ENCODE measurements around the gene IFI16.
"Not testable (repeated sequence)": the region's sequence is repeated elsewhere in the genome, so short reads cannot be mapped to it uniquely, and the experiment has no call there.

IFI16 gene

DNA sequence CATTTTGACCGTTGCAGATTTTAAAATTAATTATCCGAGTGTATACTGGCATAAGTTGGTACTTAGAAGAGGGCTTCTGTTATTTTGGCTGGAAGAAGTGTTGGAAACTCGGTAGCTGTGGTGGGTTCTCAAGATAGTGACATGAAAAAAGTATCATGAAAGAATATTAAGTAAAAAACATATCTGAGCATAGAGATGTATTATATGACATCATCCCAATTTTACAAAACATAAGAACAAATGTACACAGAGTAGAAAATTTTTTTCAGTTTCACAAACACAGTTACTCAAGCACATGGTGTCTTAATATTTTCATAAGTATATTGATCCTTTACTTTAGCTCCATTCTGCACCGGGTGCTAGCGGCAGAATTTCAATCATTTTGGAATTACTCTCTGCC, 684 bp downstream of the IFI16 start:
- DNase-seq (ENCODE audit: extremely low spot score), result no peak
- CTCF ChIA-PET, result interaction anchor here (1.1 to 2.9 kb wide), 5 partner anchors 10 to 179 kb away, joined by 3 to 16 read pairs (median 4); partner anchors contain the start of genes AIM2 and MNDA
- POLR2A ChIA-PET, result no interaction called here
- no peak for TF ChIP-seq CTCF (IDR thresholded peaks at IDR 0.05; ENCODE audit: control extremely low read depth, extremely low read depth, low read depth, missing control alignments)

DNA sequence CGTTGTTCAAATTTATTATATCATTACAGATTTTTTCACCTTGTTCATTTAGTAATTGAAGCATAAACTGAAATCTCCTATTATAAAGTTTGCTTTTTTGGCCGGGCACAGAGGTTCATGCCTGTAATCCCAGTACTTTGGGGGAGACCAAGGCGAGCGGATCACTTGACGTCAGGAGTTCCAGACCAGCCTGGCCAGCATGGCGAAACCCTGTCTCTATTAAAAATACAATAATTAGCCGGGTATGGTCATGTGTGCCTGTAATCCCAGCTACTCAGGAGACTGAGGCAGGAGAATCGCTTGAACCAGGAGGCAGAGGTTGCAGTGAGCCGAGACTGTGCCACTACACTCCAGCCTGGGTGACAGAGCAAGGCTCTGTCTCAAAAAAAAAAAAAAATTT, 1.3 kb downstream of the IFI16 start:
- DNase-seq (ENCODE audit: extremely low spot score); POLR2A ChIA-PET: not testable (repeated sequence)
- CTCF ChIA-PET, result interaction anchor here (2.9 kb wide), 1 partner anchor 13 kb away, joined by 16 read pairs; no protein-coding TSS in a partner anchor

- TF ChIP-seq CTCF (IDR thresholded peaks at IDR 0.05; ENCODE audit: control extremely low read depth, extremely low read depth, low read depth, missing control alignments), result no peak
- DNase-seq (ENCODE audit: extremely low spot score), result no peak
- POLR2A ChIA-PET, result no interaction called here
- CTCF ChIA-PET, result no interaction called here
Observed at GRCh38 chr1:159011751-159012150, 2.0 kb downstream of the IFI16 start.

DNA sequence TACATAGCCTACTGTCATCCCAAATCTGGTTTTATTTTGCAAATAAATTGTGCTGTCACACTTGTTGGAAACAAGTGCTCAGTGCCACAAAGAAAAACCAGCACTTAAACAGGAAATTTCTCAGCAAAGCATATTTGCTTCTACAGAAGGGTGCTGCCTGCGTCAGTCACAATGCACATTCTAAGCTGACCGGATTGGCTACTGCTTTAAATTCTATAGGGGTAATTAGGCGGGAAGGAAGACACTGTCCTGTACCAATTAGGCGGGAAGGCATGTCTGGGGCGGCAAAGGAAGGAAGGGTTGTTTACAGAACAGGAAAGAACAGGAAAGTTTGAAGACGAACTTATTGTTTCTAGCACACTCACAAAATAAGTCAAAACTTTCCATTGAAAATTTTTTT, 2.8 kb downstream of the IFI16 start:
- ChIA-PET POLR2A (no interaction called here), CTCF (no interaction called here)
- no peak for TF ChIP-seq CTCF (IDR thresholded peaks at IDR 0.05; ENCODE audit: control extremely low read depth, extremely low read depth, low read depth, missing control alignments)
- peak; percentile 23 for DNase-seq (ENCODE audit: extremely low spot score)

- TF ChIP-seq CTCF (IDR thresholded peaks at IDR 0.05; ENCODE audit: control extremely low read depth, extremely low read depth, low read depth, missing control alignments), result no peak
- no peak for DNase-seq (ENCODE audit: extremely low spot score)
- ChIA-PET POLR2A (no interaction called here), CTCF (interaction anchor here (1.0 to 2.0 kb wide), 2 partner anchors 9 to 17 kb away, joined by 3 to 6 read pairs; no protein-coding TSS in a partner anchor)
Observed at GRCh38 chr1:159014003-159014571, 4.4 kb downstream of the IFI16 start.

- no peak for TF ChIP-seq CTCF (IDR thresholded peaks at IDR 0.05; ENCODE audit: control extremely low read depth, extremely low read depth, low read depth, missing control alignments)
- no peak for DNase-seq (ENCODE audit: extremely low spot score)
- ChIA-PET POLR2A (no interaction called here), CTCF (interaction anchor here (1.0 to 2.0 kb wide), 3 partner anchors 11 to 17 kb away, joined by 4 to 6 read pairs (median 5); no protein-coding TSS in a partner anchor)
Observed at GRCh38 chr1:159014851-159015250, 5.1 kb downstream of the IFI16 start.

GRCh38 chr1:159015440-159015909, 5.8 kb downstream of the IFI16 start:
- ChIA-PET CTCF (interaction anchor here (1.0 to 2.0 kb wide), 3 partner anchors 10 to 17 kb away, joined by 4 to 6 read pairs (median 5); no protein-coding TSS in a partner anchor), POLR2A (interaction anchor here (0.6 kb wide), 1 partner anchor 15 kb away, joined by 3 read pairs; no protein-coding TSS in a partner anchor)
- DNase-seq (ENCODE audit: extremely low spot score), result peak; percentile 69
- TF ChIP-seq CTCF (IDR thresholded peaks at IDR 0.05; ENCODE audit: control extremely low read depth, extremely low read depth, low read depth, missing control alignments), result no peak
